Sigmoid colon (tissue), 3 donors: ENCODE data around the gene LRPPRC.

Source experiments
- CTCF ChIP-seq, 4 experiments: fragments of 450-650 bp in 3 of 4; fragments of 200-600 bp in 1 of 4; IDR thresholded peaks; one replicate each; pipeline ENCODE4 v1.5.1; 2016 to 2019; ENCODE audit warnings: antibody characterized with exemption in 4 of 4, mild to moderate bottlenecking in 3 of 4, moderate library complexity in 2 of 4
- POLR2A ChIP-seq, 2 donors: fragments of 450-650 bp; IDR thresholded peaks; one replicate each; pipeline ENCODE4 v1.6.1; 2016; ENCODE audit warnings: antibody characterized with exemption in 2 of 2, mild to moderate bottlenecking in 2 of 2, moderate library complexity in 2 of 2

- no peak for TF ChIP-seq POLR2A (IDR thresholded peaks at IDR 0.05)
- TF ChIP-seq CTCF (IDR thresholded peaks at IDR 0.05), result no peak
These were observed 143.5 kb downstream of the LRPPRC start for GRCh38 chr2:43852196-43852730.
